ENCODE data around the gene TOGARAM2.
"Not testable (repeated sequence)": the region's sequence is repeated elsewhere in the genome, so short reads cannot be mapped to it uniquely, and the experiment has no call there.

Gene TOGARAM2

DNA sequence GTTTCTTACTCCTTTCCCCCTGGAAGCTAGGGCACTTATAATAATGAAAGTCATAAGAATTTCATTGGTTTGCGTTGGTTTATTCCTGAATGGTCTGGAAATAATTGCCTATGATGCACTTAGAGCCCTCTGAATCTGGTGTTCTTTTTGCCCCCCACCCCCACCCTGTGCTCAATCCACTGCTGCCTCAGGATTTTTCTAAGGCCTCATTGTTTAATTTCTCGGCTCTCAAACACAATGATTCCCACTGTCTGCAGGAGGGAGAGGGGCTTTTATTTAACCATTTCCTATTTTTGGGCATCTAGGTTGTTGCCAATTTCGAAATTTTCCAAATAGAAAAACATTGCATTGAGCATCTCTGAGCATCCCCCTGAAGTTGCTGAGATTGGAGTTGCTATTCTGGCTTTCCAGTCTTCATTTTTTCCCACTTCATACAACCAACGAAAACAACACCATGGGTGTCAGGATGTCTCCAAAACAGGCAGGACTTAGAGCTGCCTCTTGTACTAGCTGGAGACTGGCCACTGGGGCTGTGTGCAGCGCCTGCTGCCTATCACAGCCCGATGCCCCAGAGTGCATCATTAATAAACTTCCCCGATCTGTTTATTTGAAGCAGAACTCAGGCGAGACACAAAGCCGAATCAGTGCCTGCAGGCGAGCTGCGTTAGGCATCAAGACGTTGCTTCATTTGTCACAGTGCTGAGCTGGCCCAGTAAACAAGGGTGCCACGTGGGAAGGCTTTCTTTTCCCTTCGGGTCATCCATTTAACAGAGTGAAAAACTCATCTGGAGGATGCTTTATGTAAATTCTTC lies 95.0 kb downstream of the TOGARAM2 start:
- Histone ChIP-seq H3K9me3 (ENCODE audit: insufficient read depth, low read length) (peaks cover 17% of the 10 kb centered on the region; the same call in 1 of the 2 replicates), H3K36me3 (ENCODE audit: insufficient read depth, insufficient read length, low read length) (no peaks in the 10 kb centered on the region), H3K9ac (ENCODE audit: insufficient read length, low read depth) (no peak overlapping the region), H3K4me1 (ENCODE audit: insufficient read depth, insufficient read length) (no peaks in the 10 kb centered on the region), H3K27me3 (ENCODE audit: insufficient read depth, insufficient read length) (no peaks in the 10 kb centered on the region), H3K4me3 (ENCODE audit: insufficient read length, low read depth) (no peak overlapping the region)
- DNase-seq (ENCODE audit: low read depth, low spot score): no peak
- no peak for TF ChIP-seq SUZ12 (IDR thresholded peaks at IDR 0.05; ENCODE audit: extremely low read depth, insufficient read depth, insufficient read length)
- no peak for TF ChIP-seq YY1 (IDR thresholded peaks at IDR 0.05; ENCODE audit: insufficient read depth, insufficient read length)
- TF ChIP-seq ZNF274 (IDR thresholded peaks at IDR 0.05; ENCODE audit: low read depth, low read length): no peak

DNA sequence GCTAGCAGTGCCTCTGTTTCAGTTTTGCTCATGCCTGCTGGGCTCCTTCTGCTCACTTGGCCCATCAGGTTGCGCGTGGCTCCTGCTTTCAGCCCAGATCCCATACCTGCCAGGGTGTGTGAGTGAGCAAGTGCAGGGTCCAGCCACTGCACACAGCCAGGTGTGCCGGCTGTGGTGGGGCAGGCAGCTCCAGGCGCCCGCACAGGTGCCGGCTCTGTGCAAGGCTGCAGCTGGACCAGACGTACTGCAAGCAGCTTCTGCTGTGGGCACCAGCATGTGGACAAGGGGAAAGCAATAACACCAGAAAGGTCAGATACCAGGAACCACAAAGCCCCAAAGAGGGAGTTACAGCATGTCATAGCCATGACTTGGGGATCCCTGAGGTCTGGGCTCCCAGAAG lies 98.8 kb downstream of the TOGARAM2 start:
- Histone ChIP-seq H3K9me3 (ENCODE audit: insufficient read depth, low read length) (peaks cover 17% of the 10 kb centered on the region; the same call in 1 of the 2 replicates), H3K9ac (ENCODE audit: insufficient read length, low read depth) (no peak overlapping the region), H3K4me3 (ENCODE audit: insufficient read length, low read depth) (no peak overlapping the region), H3K27me3 (ENCODE audit: insufficient read depth, insufficient read length) (no peaks in the 10 kb centered on the region), H3K36me3 (ENCODE audit: insufficient read depth, insufficient read length, low read length) (no peaks in the 10 kb centered on the region), H3K4me1 (ENCODE audit: insufficient read depth, insufficient read length) (no peaks in the 10 kb centered on the region)
- no peak for DNase-seq (ENCODE audit: low read depth, low spot score)
- TF ChIP-seq SUZ12 (IDR thresholded peaks at IDR 0.05; ENCODE audit: extremely low read depth, insufficient read depth, insufficient read length) (no peak), YY1 (IDR thresholded peaks at IDR 0.05; ENCODE audit: insufficient read depth, insufficient read length) (no peak), ZNF274 (IDR thresholded peaks at IDR 0.05; ENCODE audit: low read depth, low read length) (no peak)

DNA sequence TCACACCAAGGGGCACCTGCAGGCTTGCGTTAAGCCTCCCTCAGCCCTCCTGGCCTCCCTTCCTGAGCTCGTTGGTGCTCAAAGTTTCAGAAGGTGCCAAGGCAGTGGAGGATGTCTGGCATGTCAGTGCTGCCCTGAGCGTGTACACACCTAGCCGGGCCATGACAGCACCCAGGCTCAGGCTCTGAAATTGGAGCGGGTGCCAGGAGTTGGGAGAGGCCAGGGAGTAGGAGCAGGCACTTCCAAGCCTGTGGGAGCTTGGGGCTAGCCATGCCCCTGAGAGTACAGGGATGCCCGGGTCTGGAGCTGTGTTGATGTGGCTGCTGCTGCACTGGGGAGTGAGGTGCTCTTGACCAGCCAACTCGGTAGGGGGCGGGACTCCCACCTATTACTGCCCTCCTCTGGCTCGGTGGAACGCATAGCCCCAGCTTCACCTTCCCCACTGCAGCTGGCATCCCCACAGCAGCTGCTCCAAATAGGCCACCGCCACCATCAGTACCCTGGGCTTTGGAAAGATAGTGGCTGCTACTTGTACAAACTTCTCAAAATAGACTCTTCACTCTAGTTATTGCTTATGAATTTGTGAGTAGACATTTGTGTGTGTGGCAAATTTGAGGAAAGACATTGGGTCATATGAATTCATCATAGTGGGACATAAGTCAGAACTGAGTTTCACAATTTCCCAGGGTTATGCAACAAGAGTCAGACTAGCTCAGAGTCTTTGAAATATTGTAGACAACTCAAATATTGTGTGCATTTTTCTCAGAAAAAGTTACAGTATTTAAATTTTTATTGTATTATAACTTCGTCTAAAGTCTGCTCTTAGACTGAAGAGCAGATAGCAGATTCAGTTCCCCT lies 100.0 kb downstream of the TOGARAM2 start:
- H3K36me3 ChIP-seq (ENCODE audit: insufficient read depth, insufficient read length, low read length): no peaks in the 10 kb centered on the region
- H3K4me3 ChIP-seq (ENCODE audit: insufficient read length, low read depth): no peak overlapping the region
- H3K27me3 ChIP-seq (ENCODE audit: insufficient read depth, insufficient read length): no peaks in the 10 kb centered on the region
- no peak overlapping the region for H3K9ac ChIP-seq (ENCODE audit: insufficient read length, low read depth)
- TF ChIP-seq ZNF274 (IDR thresholded peaks at IDR 0.05; ENCODE audit: low read depth, low read length): no peak
- no peak for TF ChIP-seq YY1 (IDR thresholded peaks at IDR 0.05; ENCODE audit: insufficient read depth, insufficient read length)
- TF ChIP-seq SUZ12 (IDR thresholded peaks at IDR 0.05; ENCODE audit: extremely low read depth, insufficient read depth, insufficient read length): no peak
- H3K9me3 ChIP-seq (ENCODE audit: insufficient read depth, low read length): peaks cover 17% of the 10 kb centered on the region; the same call in 1 of the 2 replicates
- DNase-seq (ENCODE audit: low read depth, low spot score): no peak
- H3K4me1 ChIP-seq (ENCODE audit: insufficient read depth, insufficient read length): no peaks in the 10 kb centered on the region

DNA sequence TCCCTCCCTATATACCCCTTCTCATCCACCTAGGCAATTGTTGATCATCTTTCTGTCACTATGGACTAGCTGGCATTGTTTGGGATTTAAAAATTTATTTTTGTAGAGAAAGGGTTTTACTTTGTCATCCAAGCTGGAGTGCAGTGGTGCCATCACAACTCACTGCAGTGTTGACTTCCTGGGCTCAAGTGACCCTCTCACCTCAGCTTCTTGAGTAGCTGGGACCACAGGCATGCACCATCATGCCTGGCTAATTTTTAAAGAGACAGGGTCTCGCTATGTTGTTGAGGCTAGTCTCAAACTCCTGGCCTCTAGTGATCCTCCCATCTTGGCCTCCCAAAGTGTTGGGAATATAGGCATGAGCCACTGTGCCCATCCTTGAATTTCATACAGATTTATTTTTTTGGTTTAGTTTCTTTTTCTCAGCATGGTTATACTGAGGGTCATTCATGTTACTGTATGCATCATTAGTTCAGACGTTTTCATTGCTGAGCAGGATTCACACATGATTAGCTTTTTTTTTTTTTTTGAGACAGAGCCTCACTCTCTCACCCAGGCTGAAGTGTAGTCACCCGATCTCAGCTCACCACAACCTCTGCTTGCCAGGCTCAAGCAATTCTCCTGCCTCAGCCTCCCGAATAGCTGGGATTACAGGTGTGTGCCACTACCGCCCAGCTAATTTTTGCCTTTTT lies 101.9 kb downstream of the TOGARAM2 start:
- peaks cover 17% of the 10 kb centered on the region; the same call in 1 of the 2 replicates for H3K9me3 ChIP-seq (ENCODE audit: insufficient read depth, low read length)
- no peak for DNase-seq (ENCODE audit: low read depth, low spot score)
- no peaks in the 10 kb centered on the region for H3K27me3 ChIP-seq (ENCODE audit: insufficient read depth, insufficient read length)
- TF ChIP-seq ZNF274 (IDR thresholded peaks at IDR 0.05; ENCODE audit: low read depth, low read length) (no peak), YY1 (IDR thresholded peaks at IDR 0.05; ENCODE audit: insufficient read depth, insufficient read length) (no peak), SUZ12 (IDR thresholded peaks at IDR 0.05; ENCODE audit: extremely low read depth, insufficient read depth, insufficient read length) (no peak)
- no peaks in the 10 kb centered on the region for H3K36me3 ChIP-seq (ENCODE audit: insufficient read depth, insufficient read length, low read length)
- no peaks in the 10 kb centered on the region for H3K4me1 ChIP-seq (ENCODE audit: insufficient read depth, insufficient read length)
- no peak overlapping the region for H3K4me3 ChIP-seq (ENCODE audit: insufficient read length, low read depth)
- H3K9ac ChIP-seq (ENCODE audit: insufficient read length, low read depth): no peak overlapping the region

DNA sequence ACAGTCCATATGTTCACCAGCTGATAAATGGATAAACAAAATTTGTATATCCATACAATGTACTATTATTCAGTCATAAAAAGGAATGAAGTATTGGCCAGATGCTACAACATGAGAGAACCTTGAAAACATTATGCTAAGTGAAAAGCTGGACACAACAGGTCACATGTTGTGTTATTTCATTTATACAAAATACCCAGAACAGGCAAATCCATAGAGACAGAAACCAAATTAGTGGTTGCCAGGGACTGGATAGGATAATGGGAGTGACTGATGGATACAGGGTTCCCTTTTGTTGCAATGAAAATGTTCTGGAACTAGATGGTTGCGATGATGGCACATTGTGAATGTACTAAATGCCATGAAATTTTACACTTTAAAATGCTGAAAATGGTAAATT lies 103.5 kb downstream of the TOGARAM2 start:
- DNase-seq (ENCODE audit: low read depth, low spot score): no peak
- Histone ChIP-seq H3K9me3 (ENCODE audit: insufficient read depth, low read length) (peaks cover 13% of the 10 kb centered on the region; the same call in 1 of the 2 replicates), H3K27me3 (ENCODE audit: insufficient read depth, insufficient read length) (no peaks in the 10 kb centered on the region), H3K4me3 (ENCODE audit: insufficient read length, low read depth) (no peak overlapping the region), H3K36me3 (ENCODE audit: insufficient read depth, insufficient read length, low read length) (no peaks in the 10 kb centered on the region), H3K9ac (ENCODE audit: insufficient read length, low read depth) (no peak overlapping the region), H3K4me1 (ENCODE audit: insufficient read depth, insufficient read length) (no peaks in the 10 kb centered on the region)
- no peak for TF ChIP-seq ZNF274 (IDR thresholded peaks at IDR 0.05; ENCODE audit: low read depth, low read length)
- TF ChIP-seq YY1 (IDR thresholded peaks at IDR 0.05; ENCODE audit: insufficient read depth, insufficient read length): no peak
- TF ChIP-seq SUZ12 (IDR thresholded peaks at IDR 0.05; ENCODE audit: extremely low read depth, insufficient read depth, insufficient read length): no peak

DNA sequence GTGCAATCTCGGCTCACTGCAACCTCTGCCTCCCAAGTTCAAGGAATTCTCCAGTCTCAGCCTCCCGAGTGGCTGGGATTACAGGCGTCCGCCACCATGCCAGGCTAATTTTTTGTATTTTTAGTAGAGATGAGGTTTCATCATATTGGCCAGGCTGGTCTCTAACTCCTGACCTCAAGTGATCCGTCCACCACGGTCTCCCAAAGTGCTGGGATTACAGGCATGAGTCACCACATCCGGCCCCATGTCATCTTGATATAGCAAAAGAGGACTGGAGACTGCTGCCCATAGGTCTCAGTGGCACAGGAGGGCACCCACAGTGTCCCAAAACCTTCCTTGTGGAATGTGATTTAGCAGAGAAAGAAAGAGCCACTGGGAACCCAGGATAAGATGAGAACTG lies 109.2 kb downstream of the TOGARAM2 start:
- H3K9ac ChIP-seq (ENCODE audit: insufficient read length, low read depth); H3K4me1 ChIP-seq (ENCODE audit: insufficient read depth, insufficient read length); H3K9me3 ChIP-seq (ENCODE audit: insufficient read depth, low read length); DNase-seq (ENCODE audit: low read depth, low spot score); H3K4me3 ChIP-seq (ENCODE audit: insufficient read length, low read depth); H3K36me3 ChIP-seq (ENCODE audit: insufficient read depth, insufficient read length, low read length); H3K27me3 ChIP-seq (ENCODE audit: insufficient read depth, insufficient read length): not testable (repeated sequence)

DNA sequence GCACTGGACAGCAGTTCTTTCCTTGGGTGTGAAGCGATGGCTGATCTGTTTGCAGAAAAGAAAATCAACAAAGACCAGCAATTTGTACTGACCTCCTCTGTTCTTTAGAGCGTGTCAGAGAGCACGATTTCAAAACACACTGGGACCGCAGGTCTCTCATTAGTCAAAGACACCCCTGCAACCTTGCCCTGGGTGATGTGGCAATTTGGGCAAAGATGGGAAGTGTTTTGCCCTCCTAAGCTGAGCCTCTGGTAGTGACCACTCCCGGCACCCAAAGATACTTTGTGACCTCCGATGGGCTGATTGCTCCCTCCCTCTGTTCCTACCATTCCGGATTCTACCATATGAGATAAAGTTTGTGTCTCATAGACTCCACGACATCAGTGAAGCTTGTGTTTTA lies 115.9 kb downstream of the TOGARAM2 start:
- TF ChIP-seq SUZ12 (IDR thresholded peaks at IDR 0.05; ENCODE audit: extremely low read depth, insufficient read depth, insufficient read length) (no peak), YY1 (IDR thresholded peaks at IDR 0.05; ENCODE audit: insufficient read depth, insufficient read length) (no peak), ZNF274 (IDR thresholded peaks at IDR 0.05; ENCODE audit: low read depth, low read length) (no peak)

More for the DNA sequence above, 115.9 kb downstream of the TOGARAM2 start:
- H3K9me3 ChIP-seq (ENCODE audit: insufficient read depth, low read length): peaks cover 4% of the 10 kb centered on the region; the same call in 1 of the 2 replicates
- no peaks in the 10 kb centered on the region for H3K27me3 ChIP-seq (ENCODE audit: insufficient read depth, insufficient read length)
- H3K4me3 ChIP-seq (ENCODE audit: insufficient read length, low read depth): no peak overlapping the region
- H3K9ac ChIP-seq (ENCODE audit: insufficient read length, low read depth): no peak overlapping the region
- no peaks in the 10 kb centered on the region for H3K36me3 ChIP-seq (ENCODE audit: insufficient read depth, insufficient read length, low read length)
- no peaks in the 10 kb centered on the region for H3K4me1 ChIP-seq (ENCODE audit: insufficient read depth, insufficient read length)
- no peak for DNase-seq (ENCODE audit: low read depth, low spot score)
